Fibroblast of skin of left biceps (primary cell): Measurements from ENCODE around the gene CD8A.
"Not testable (repeated sequence)": the region's sequence is repeated elsewhere in the genome, so short reads cannot be mapped to it uniquely, and the experiment has no call there.

Experiments used
- DNase-seq, 2 experiments: peaks; one replicate each; pipeline ENCODE4 v3.0.0-alpha.2; 2013; ENCODE audit warnings: low read depth in 2 of 2

Gene CD8A

GRCh38 chr2:86734896-86735295 is 55.8 kb downstream of the CD8A start:
- DNase-seq, result not testable (repeated sequence)
